Loucy (cell line): ENCODE measurements around the gene U2AF2.
A peak's percentile ranks its signal among the peaks of the same experiment; 100 is the strongest.

Experiments
- H2AFZ ChIP-seq: fragments of 200-600 bp; sonication (generic); 2 replicates; pipeline ENCODE4 v1.6.0; 2016; ENCODE audit warnings: antibody characterized with exemption, mild to moderate bottlenecking, low read length, moderate library complexity
- H3F3A ChIP-seq: fragments of 200-600 bp; 2 replicates; pipeline ENCODE4 v1.6.0; 2016; ENCODE audit warnings: antibody characterized with exemption, low read depth, mild to moderate bottlenecking
- H3K27me3 ChIP-seq: fragments of 200-600 bp; sonication (generic); 2 replicates; pipeline ENCODE4 v1.6.1; 2014; ENCODE audit warnings: low read length, mild to moderate bottlenecking; ENCODE audit not compliant: insufficient read depth, poor library complexity, severe bottlenecking
- H3K36me3 ChIP-seq: fragments of 200-600 bp; sonication (generic); 2 replicates; pipeline ENCODE4 v1.6.1; 2016; ENCODE audit warnings: low read length; ENCODE audit not compliant: insufficient read depth
- H3K4me1 ChIP-seq: fragments of 200-600 bp; sonication (generic); 2 replicates; pipeline ENCODE4 v1.5.1; 2014; ENCODE audit warnings: low read length, mild to moderate bottlenecking; ENCODE audit not compliant: insufficient read depth, poor library complexity, severe bottlenecking
- H3K4me2 ChIP-seq: fragments of 200-600 bp; sonication (generic); 2 replicates; pipeline ENCODE4 v1.6.0; 2014; ENCODE audit warnings: antibody characterized with exemption, low read length, low read depth, mild to moderate bottlenecking; ENCODE audit not compliant: poor library complexity, severe bottlenecking
- H3K4me3 ChIP-seq: fragments of 200-600 bp; sonication (generic); 2 replicates; pipeline ENCODE4 v1.5.1; 2014; ENCODE audit warnings: low read length, mild to moderate bottlenecking, mixed read lengths; ENCODE audit not compliant: poor library complexity, severe bottlenecking
- H3K79me2 ChIP-seq: fragments of 200-600 bp; sonication (generic); 2 replicates; pipeline ENCODE4 v1.6.1; 2014; ENCODE audit warnings: low read length; ENCODE audit not compliant: insufficient read depth
- H3K9ac ChIP-seq: fragments of 200-600 bp; sonication (generic); 2 replicates; pipeline ENCODE4 v1.6.0; 2014; ENCODE audit warnings: mild to moderate bottlenecking, low read depth, low read length, moderate library complexity; ENCODE audit not compliant: poor library complexity, severe bottlenecking
- H3K9me2 ChIP-seq: fragments of 200-600 bp; sonication (generic); replicated peaks from 2 replicates; pipeline ENCODE4 v1.6.1; 2016; ENCODE audit warnings: low read depth, low read length, mixed read lengths
- H3K9me3 ChIP-seq: fragments of 200-600 bp; sonication (generic); 2 replicates; pipeline ENCODE4 v1.6.1; 2014; ENCODE audit warnings: mild to moderate bottlenecking, antibody characterized with exemption, low read length, low read depth; ENCODE audit not compliant: insufficient read depth
- H4K20me1 ChIP-seq: fragments of 200-600 bp; sonication (generic); 2 replicates; pipeline ENCODE4 v1.6.0; 2014; ENCODE audit warnings: antibody characterized with exemption, low read length, mild to moderate bottlenecking; ENCODE audit not compliant: insufficient read depth, poor library complexity, severe bottlenecking
- EZH2phosphoT487 ChIP-seq: fragments of 200-600 bp; IDR thresholded peaks from 2 replicates; pipeline ENCODE4 v1.6.1; 2018; ENCODE audit warnings: antibody characterized with exemption, mild to moderate bottlenecking, moderate library complexity, borderline replicate concordance
- TF ChIP-seq, protein P1 (sequence below): fragments of 200-600 bp; sonication (generic); conservative IDR thresholded peaks from 2 replicates; pipeline ENCODE4 v1.5.1; 2014; ENCODE audit warnings: mild to moderate bottlenecking, antibody characterized with exemption, low read length

U2AF2 gene

DNA sequence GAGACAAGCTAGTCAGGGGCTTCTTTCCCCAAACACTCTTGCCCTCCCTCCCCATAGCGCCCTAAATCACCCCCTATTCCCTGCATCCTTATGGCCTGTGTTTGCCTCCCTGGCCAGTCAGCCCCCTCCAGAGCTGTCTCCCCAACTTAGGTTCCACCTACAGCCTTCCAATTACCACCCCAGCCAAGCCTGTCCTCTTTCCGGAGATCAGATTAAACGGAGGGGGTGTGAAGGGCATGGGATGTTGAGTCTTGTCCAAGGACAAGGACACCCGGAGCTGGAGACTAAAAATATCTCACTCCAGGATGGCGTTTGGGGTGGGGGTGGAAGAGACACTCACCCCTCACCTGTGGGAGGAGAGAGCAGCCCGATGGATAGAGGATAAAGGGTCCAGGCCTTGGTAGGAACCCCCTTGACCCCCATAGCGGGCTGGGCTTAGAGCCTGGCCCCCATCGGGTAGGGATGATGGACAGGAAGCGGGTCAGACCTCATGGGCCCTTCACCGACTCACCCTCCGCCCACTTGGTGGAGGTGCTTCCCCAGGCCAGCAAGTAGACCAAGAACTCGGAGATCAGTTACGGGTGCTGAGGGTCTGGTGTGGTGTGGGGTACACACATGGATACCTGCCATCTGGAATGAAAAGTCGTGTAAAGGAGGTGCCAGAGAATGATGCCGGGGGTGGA lies 43.4 kb upstream of the U2AF2 start:
- H3K27me3 ChIP-seq, result no peaks in the 10 kb centered on the region
- H3K4me2 ChIP-seq, result no peak overlapping the region
- H3K9ac ChIP-seq, result peak overlapping the region; percentile 12
- peaks cover 52% of the 10 kb centered on the region for H3K79me2 ChIP-seq
- no peak overlapping the region for H2AFZ ChIP-seq
- peaks cover 15% of the 10 kb centered on the region for H3K4me1 ChIP-seq
- no peaks in the 10 kb centered on the region for H3K9me2 ChIP-seq
- peaks cover 25% of the 10 kb centered on the region for H4K20me1 ChIP-seq
- no peak overlapping the region for H3K4me3 ChIP-seq
- no peaks in the 10 kb centered on the region for H3F3A ChIP-seq
- peaks cover 4% of the 10 kb centered on the region; the same call in 1 of the 2 replicates for H3K36me3 ChIP-seq
- no peaks in the 10 kb centered on the region for H3K9me3 ChIP-seq
- no peak for TF ChIP-seq EZH2phosphoT487
- TF ChIP-seq, protein P1, sequence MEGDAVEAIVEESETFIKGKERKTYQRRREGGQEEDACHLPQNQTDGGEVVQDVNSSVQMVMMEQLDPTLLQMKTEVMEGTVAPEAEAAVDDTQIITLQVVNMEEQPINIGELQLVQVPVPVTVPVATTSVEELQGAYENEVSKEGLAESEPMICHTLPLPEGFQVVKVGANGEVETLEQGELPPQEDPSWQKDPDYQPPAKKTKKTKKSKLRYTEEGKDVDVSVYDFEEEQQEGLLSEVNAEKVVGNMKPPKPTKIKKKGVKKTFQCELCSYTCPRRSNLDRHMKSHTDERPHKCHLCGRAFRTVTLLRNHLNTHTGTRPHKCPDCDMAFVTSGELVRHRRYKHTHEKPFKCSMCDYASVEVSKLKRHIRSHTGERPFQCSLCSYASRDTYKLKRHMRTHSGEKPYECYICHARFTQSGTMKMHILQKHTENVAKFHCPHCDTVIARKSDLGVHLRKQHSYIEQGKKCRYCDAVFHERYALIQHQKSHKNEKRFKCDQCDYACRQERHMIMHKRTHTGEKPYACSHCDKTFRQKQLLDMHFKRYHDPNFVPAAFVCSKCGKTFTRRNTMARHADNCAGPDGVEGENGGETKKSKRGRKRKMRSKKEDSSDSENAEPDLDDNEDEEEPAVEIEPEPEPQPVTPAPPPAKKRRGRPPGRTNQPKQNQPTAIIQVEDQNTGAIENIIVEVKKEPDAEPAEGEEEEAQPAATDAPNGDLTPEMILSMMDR, result no peak

GRCh38 chr19:55611983-55612645 lies 42.7 kb upstream of the U2AF2 start:
- Histone ChIP-seq H3K79me2 (peaks cover 45% of the 10 kb centered on the region), H3K27me3 (no peaks in the 10 kb centered on the region), H3K36me3 (peaks cover 8% of the 10 kb centered on the region; the same call in 1 of the 2 replicates), H4K20me1 (peaks cover 21% of the 10 kb centered on the region), H3K9me3 (no peaks in the 10 kb centered on the region), H3K4me2 (no peak overlapping the region), H2AFZ (no peak overlapping the region), H3K9me2 (no peaks in the 10 kb centered on the region), H3K4me3 (no peak overlapping the region), H3K4me1 (peaks cover 11% of the 10 kb centered on the region), H3F3A (no peaks in the 10 kb centered on the region), H3K9ac (peak overlapping the region; percentile 12)
- TF ChIP-seq, protein P1, result no peak
- TF ChIP-seq EZH2phosphoT487, result no peak

GRCh38 chr19:55613396-55613795 lies 41.4 kb upstream of the U2AF2 start:
- Histone ChIP-seq H3K9me3 (no peaks in the 10 kb centered on the region), H3K36me3 (peaks cover 14% of the 10 kb centered on the region; the same call in 1 of the 2 replicates), H3K4me3 (no peak overlapping the region), H3F3A (no peaks in the 10 kb centered on the region), H3K4me1 (peaks cover 5% of the 10 kb centered on the region), H3K9me2 (no peaks in the 10 kb centered on the region), H3K4me2 (no peak overlapping the region), H3K9ac (no peak overlapping the region), H2AFZ (no peak overlapping the region), H4K20me1 (peaks cover 14% of the 10 kb centered on the region), H3K79me2 (peaks cover 33% of the 10 kb centered on the region), H3K27me3 (no peaks in the 10 kb centered on the region)
- TF ChIP-seq EZH2phosphoT487, result no peak
- TF ChIP-seq, protein P1, result no peak
